Karpas-422 (cell line): ENCODE results near the gene LYSMD4. TPM values are rescaled to one million over a fixed set of nuclear protein-coding genes. Genes with fewer than 3 reads are reported as not detected.
A peak's percentile ranks its signal among the peaks of the same experiment; 100 is the strongest.

ENCODE experiments used
- DNase-seq: peaks from one replicate; pipeline ENCODE4 v3.0.0-alpha.2; 2015
- H2AFZ ChIP-seq: fragments of 200-600 bp; sonication (generic); 2 replicates; pipeline ENCODE4 v1.6.1; 2014; ENCODE audit warnings: antibody characterized with exemption, low read length, mixed read lengths
- H3K27ac ChIP-seq: fragments of 200-600 bp; sonication (generic); 2 replicates; pipeline ENCODE4 v1.5.1; 2014; ENCODE audit warnings: mild to moderate bottlenecking, low read length, moderate library complexity
- H3K27me3 ChIP-seq: fragments of 200-600 bp; sonication (generic); 2 replicates; pipeline ENCODE4 v1.6.1; 2014; ENCODE audit warnings: low read length, mixed read lengths
- H3K36me3 ChIP-seq: fragments of 200-600 bp; sonication (generic); 2 replicates; pipeline ENCODE4 v1.6.1; 2014; ENCODE audit warnings: low read length, mixed read lengths; ENCODE audit not compliant: insufficient read depth
- H3K4me1 ChIP-seq: fragments of 200-600 bp; sonication (generic); 2 replicates; pipeline ENCODE4 v1.6.1; 2014; ENCODE audit warnings: mild to moderate bottlenecking, low read length, mixed read lengths
- H3K4me2 ChIP-seq: fragments of 200-600 bp; sonication (generic); 2 replicates; pipeline ENCODE4 v1.6.1; 2014; ENCODE audit warnings: low read length, low read depth, mild to moderate bottlenecking; ENCODE audit not compliant: poor library complexity, severe bottlenecking
- H3K4me3 ChIP-seq: fragments of 200-600 bp; sonication (generic); 2 replicates; pipeline ENCODE4 v1.5.1; 2014; ENCODE audit warnings: mild to moderate bottlenecking, antibody characterized with exemption, low read length, mixed read lengths
- H3K79me2 ChIP-seq: fragments of 200-600 bp; sonication (generic); 2 replicates; pipeline ENCODE4 v1.6.1; 2014; ENCODE audit warnings: mild to moderate bottlenecking, low read length, mixed read lengths
- H3K9ac ChIP-seq: fragments of 200-600 bp; sonication (generic); 2 replicates; pipeline ENCODE4 v1.6.0; 2014; ENCODE audit warnings: low read length
- H3K9me2 ChIP-seq: fragments of 200-600 bp; sonication (generic), shearing (Covaris generic); replicated peaks from 2 replicates; pipeline ENCODE4 v1.6.0; 2014; ENCODE audit warnings: mild to moderate bottlenecking, low read length, moderate library complexity; ENCODE audit not compliant: insufficient read depth
- H3K9me3 ChIP-seq: fragments of 300-700, 200-600 bp; sonication (generic); 2 replicates; pipeline ENCODE4 v1.6.1; 2014; ENCODE audit warnings: low read length, mixed read lengths
- H4K20me1 ChIP-seq: fragments of 200-600 bp; sonication (generic); 2 replicates; pipeline ENCODE4 v1.6.1; 2014; ENCODE audit warnings: mild to moderate bottlenecking, antibody characterized with exemption, low read length, low read depth; ENCODE audit not compliant: insufficient read depth
- total RNA-seq: library from RNA; depleted of rRNA; stranded (reverse); fragments of >200 nt; shearing (Covaris generic); gene quantifications from 2 replicates; pipeline ENCODE4 v1.2.3, GENCODE V29; 2014; ENCODE audit warnings: low replicate concordance

Gene LYSMD4
- total RNA-seq, 1 experiment from 2014 or later = 10.1 TPM

DNA sequence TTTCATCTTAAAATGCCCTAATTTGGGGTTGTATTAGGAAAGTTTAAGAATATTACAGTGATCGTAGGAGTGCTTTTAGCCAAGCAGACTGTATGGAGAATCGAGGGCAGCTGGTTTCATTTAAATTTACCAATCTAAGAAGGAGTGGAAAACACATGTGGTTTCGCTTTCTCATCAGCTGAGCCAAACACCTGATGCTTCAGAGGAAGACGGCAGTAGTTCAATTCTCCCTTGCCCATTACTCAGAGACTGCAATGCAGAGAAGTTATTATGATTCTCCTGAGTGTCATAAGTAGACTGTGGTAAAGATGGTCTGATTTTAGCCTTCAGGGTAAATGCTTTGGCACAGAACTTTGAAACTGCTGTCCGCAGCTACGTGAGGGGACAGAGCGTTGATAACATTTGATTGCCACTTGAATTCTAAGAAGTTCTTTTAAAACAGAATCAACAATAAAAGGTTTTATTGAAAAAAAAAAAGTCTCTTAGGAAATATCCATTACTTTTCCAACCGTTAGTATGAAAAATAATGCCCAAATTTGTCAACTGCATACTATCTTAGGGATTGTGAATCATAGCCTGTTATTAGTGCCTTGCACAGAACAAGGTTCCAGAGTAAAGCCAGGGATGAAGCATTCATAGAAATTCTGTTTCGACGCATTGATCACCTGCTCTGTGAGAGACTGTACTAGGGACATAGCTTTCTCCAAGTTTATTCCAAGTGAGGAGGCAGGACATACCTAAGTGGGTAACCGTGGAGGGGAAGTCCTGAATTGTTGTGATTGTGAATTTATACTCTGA, 25.6 kb downstream of the LYSMD4 start:
- H2AFZ ChIP-seq = no peak overlapping the region
- peaks cover 17% of the 10 kb centered on the region for H3K4me1 ChIP-seq
- H3K79me2 ChIP-seq = peaks cover 3% of the 10 kb centered on the region; the same call in 1 of the 2 replicates
- no peaks in the 10 kb centered on the region for H3K9me3 ChIP-seq
- H3K27ac ChIP-seq = no peak overlapping the region
- no peaks in the 10 kb centered on the region for H3K9me2 ChIP-seq
- H4K20me1 ChIP-seq = no peaks in the 10 kb centered on the region
- H3K27me3 ChIP-seq = no peaks in the 10 kb centered on the region
- no peaks in the 10 kb centered on the region; the same call in 1 of the 2 replicates for H3K36me3 ChIP-seq
- no peak overlapping the region for H3K4me3 ChIP-seq
- no peak overlapping the region for H3K9ac ChIP-seq
- DNase-seq = no peak
- no peak overlapping the region for H3K4me2 ChIP-seq

GRCh38 chr15:99706557-99707303, 26.5 kb downstream of the LYSMD4 start:
- Histone ChIP-seq H3K4me3 (no peak overlapping the region), H3K9ac (no peak overlapping the region), H3K9me3 (no peaks in the 10 kb centered on the region), H3K27ac (no peak overlapping the region), H3K4me1 (peaks cover 24% of the 10 kb centered on the region), H2AFZ (no peak overlapping the region), H3K9me2 (no peaks in the 10 kb centered on the region), H3K36me3 (no peaks in the 10 kb centered on the region; the same call in 1 of the 2 replicates), H3K27me3 (no peaks in the 10 kb centered on the region), H3K79me2 (peaks cover 3% of the 10 kb centered on the region; the same call in 1 of the 2 replicates), H3K4me2 (no peak overlapping the region), H4K20me1 (no peaks in the 10 kb centered on the region)
- DNase-seq = no peak

DNA sequence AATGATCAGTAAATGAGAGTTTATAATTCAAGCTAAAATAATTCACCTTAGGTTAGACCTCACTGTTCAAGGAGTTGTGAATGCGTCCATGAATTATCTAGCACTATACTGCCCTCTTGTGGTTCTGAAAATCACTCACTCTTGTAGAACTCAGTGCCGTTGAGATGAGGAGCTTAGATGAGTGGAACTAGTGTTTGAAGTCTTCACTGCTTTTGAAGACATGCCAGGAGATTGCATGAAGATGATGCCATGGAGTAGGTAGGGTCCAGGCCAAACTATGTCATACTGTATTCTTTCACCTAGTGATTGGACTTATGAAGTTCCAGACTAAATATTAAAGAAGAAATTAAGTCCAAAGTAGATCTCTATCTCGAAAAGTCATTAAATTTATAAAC, 28.8 kb downstream of the LYSMD4 start:
- Histone ChIP-seq H3K4me1 (peaks cover 28% of the 10 kb centered on the region), H3K4me2 (no peak overlapping the region), H3K9ac (no peak overlapping the region), H4K20me1 (no peaks in the 10 kb centered on the region), H3K4me3 (no peak overlapping the region), H3K36me3 (no peaks in the 10 kb centered on the region; the same call in 1 of the 2 replicates), H3K9me2 (no peaks in the 10 kb centered on the region), H2AFZ (no peak overlapping the region), H3K27ac (peak overlapping the region; percentile 83), H3K9me3 (no peaks in the 10 kb centered on the region), H3K79me2 (peaks cover 3% of the 10 kb centered on the region; the same call in 1 of the 2 replicates), H3K27me3 (no peaks in the 10 kb centered on the region)
- peak; percentile 95 for DNase-seq

- no peaks in the 10 kb centered on the region for H3K9me3 ChIP-seq
- DNase-seq = peak; percentile 63
- H3K79me2 ChIP-seq = peaks cover 3% of the 10 kb centered on the region; the same call in 1 of the 2 replicates
- H3K9me2 ChIP-seq = no peaks in the 10 kb centered on the region
- H3K27me3 ChIP-seq = no peaks in the 10 kb centered on the region
- H3K27ac ChIP-seq = peak overlapping the region; percentile 83
- no peak overlapping the region for H3K4me3 ChIP-seq
- peak overlapping the region; percentile 41 for H3K4me2 ChIP-seq
- H2AFZ ChIP-seq = no peak overlapping the region
- peaks cover 28% of the 10 kb centered on the region for H3K4me1 ChIP-seq
- no peaks in the 10 kb centered on the region for H4K20me1 ChIP-seq
- H3K9ac ChIP-seq = 0 out of 2 replicates have a peak overlapping the region, but pooled peaks have one; percentile 6
- no peaks in the 10 kb centered on the region; the same call in 1 of the 2 replicates for H3K36me3 ChIP-seq
These were observed 29.4 kb downstream of the LYSMD4 start for GRCh38 chr15:99703603-99704443.

GRCh38 chr15:99702895-99703602, 30.2 kb downstream of the LYSMD4 start:
- Histone ChIP-seq H4K20me1 (no peaks in the 10 kb centered on the region), H3K36me3 (no peaks in the 10 kb centered on the region; the same call in 1 of the 2 replicates), H3K4me2 (peak overlapping the region; percentile 41), H3K9me2 (no peaks in the 10 kb centered on the region), H3K9me3 (no peaks in the 10 kb centered on the region), H3K4me3 (no peak overlapping the region), H3K79me2 (peaks cover 3% of the 10 kb centered on the region; the same call in 1 of the 2 replicates), H3K27ac (peak overlapping the region; percentile 83), H2AFZ (no peak overlapping the region), H3K27me3 (no peaks in the 10 kb centered on the region), H3K4me1 (peaks cover 28% of the 10 kb centered on the region), H3K9ac (0 out of 2 replicates have a peak overlapping the region, but pooled peaks have one; percentile 6)
- DNase-seq = no peak

GRCh38 chr15:99696096-99696495, 37.1 kb downstream of the LYSMD4 start:
- H2AFZ ChIP-seq = no peak overlapping the region
- no peak for DNase-seq
- no peak overlapping the region for H3K4me3 ChIP-seq
- no peaks in the 10 kb centered on the region for H3K9me2 ChIP-seq
- peaks cover 53% of the 10 kb centered on the region for H3K36me3 ChIP-seq
- no peak overlapping the region for H3K9ac ChIP-seq
- no peaks in the 10 kb centered on the region for H3K9me3 ChIP-seq
- no peak overlapping the region for H3K27ac ChIP-seq
- no peaks in the 10 kb centered on the region; the same call in 1 of the 2 replicates for H3K79me2 ChIP-seq
- H4K20me1 ChIP-seq = no peaks in the 10 kb centered on the region
- H3K4me1 ChIP-seq = 0 out of 2 replicates have a peak, but pooled peaks cover 2% of the 10 kb centered on the region
- no peaks in the 10 kb centered on the region for H3K27me3 ChIP-seq
- H3K4me2 ChIP-seq = no peak overlapping the region

GRCh38 chr15:99692825-99693224, 40.4 kb downstream of the LYSMD4 start:
- no peaks in the 10 kb centered on the region for H4K20me1 ChIP-seq
- no peak overlapping the region for H2AFZ ChIP-seq
- H3K4me3 ChIP-seq = no peak overlapping the region
- H3K9me3 ChIP-seq = no peaks in the 10 kb centered on the region
- peaks cover 9% of the 10 kb centered on the region for H3K79me2 ChIP-seq
- no peak overlapping the region for H3K9ac ChIP-seq
- H3K4me2 ChIP-seq = no peak overlapping the region
- DNase-seq = no peak
- H3K36me3 ChIP-seq = peaks cover 73% of the 10 kb centered on the region
- H3K27me3 ChIP-seq = no peaks in the 10 kb centered on the region
- H3K9me2 ChIP-seq = no peaks in the 10 kb centered on the region
- no peaks in the 10 kb centered on the region for H3K4me1 ChIP-seq
- no peak overlapping the region for H3K27ac ChIP-seq
